Adrenal gland (tissue), 5 donors: ENCODE data around the gene SH3BP2.

ENCODE experiments used
- POLR2A ChIP-seq, 2 donors: fragments of 450-650 bp; IDR thresholded peaks; one replicate each; pipeline ENCODE4 v1.6.1; 2017; ENCODE audit warnings: antibody characterized with exemption in 2 of 2, mild to moderate bottlenecking in 2 of 2, moderate library complexity in 1 of 2
- TF ChIP-seq, protein P1 (sequence below), 6 experiments: fragments of 450-650 bp in 4 of 6; fragments of 200-600 bp in 2 of 6; sonication (generic) in 1 of 6; IDR thresholded peaks; 1 replicate in 5 of 6; 2 replicates in 1 of 6; pipeline versions ENCODE4 v1.5.1 to v1.8.0; 2016 to 2021; ENCODE audit warnings: antibody characterized with exemption in 6 of 6, mild to moderate bottlenecking in 2 of 6, moderate library complexity in 1 of 6
- donor health status: DM: no; HTN: no; CAD: no.

DNA sequence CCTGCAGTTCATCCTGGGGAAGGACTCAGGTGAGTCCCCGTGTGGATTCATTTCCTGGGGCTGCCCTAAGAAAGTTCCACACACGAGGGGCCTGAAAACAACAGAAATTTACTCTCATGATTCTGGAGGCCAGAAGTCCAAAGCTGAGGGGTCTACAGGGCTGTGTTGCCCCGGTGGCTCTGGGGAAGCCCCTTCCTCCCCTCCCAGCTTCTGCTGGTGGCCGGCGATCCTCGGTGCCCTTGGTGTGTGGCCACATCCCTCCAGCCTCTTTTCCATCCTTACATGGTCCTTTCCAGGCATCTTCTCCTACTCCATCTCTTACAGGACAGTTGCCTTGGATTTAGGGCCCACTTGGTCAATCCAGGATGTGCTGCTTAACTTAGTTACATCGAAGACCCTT is 15.1 kb downstream of the SH3BP2 start:
- TF ChIP-seq, protein P1, sequence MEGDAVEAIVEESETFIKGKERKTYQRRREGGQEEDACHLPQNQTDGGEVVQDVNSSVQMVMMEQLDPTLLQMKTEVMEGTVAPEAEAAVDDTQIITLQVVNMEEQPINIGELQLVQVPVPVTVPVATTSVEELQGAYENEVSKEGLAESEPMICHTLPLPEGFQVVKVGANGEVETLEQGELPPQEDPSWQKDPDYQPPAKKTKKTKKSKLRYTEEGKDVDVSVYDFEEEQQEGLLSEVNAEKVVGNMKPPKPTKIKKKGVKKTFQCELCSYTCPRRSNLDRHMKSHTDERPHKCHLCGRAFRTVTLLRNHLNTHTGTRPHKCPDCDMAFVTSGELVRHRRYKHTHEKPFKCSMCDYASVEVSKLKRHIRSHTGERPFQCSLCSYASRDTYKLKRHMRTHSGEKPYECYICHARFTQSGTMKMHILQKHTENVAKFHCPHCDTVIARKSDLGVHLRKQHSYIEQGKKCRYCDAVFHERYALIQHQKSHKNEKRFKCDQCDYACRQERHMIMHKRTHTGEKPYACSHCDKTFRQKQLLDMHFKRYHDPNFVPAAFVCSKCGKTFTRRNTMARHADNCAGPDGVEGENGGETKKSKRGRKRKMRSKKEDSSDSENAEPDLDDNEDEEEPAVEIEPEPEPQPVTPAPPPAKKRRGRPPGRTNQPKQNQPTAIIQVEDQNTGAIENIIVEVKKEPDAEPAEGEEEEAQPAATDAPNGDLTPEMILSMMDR (IDR thresholded peaks at IDR 0.05) = no peak
- no peak for TF ChIP-seq POLR2A (IDR thresholded peaks at IDR 0.05)
